K562 treated with DMSO at 1 percent for 48 hours (cell line): ENCODE measurements around the gene FCRL1. TPM values are rescaled to one million over a fixed set of nuclear protein-coding genes. Genes with fewer than 3 reads are reported as not detected.

ENCODE experiments used
- total RNA-seq: library from RNA; unstranded; fragments of 300-600 nt; gene quantifications from 2 replicates; pipeline ENCODE4 v1.2.3, GENCODE V29; 2022; ENCODE audit warnings: low replicate concordance; ENCODE audit errors: extremely low read depth

FCRL1 gene
- total RNA-seq: not detected in 2 replicates

GRCh38 chr1:157819896-157820295 is at the start of gene FCRL1:
FCRL1 (minus strand) TSS chr1:157820120; CDS start chr1:157820037, 83 bp downstream.

GRCh38 chr1:157841708-157842107 is 21.8 kb upstream of the FCRL1 start, which contains the start of gene CD5L:
CD5L (minus strand) TSS chr1:157841808; CDS start chr1:157841701, 107 bp downstream.

GRCh38 chr1:157776971-157777391 is 42.9 kb downstream of the FCRL1 start, which contains the start of gene FCRL2:
FCRL2 (minus strand) TSS chr1:157777132; CDS start chr1:157777073, 59 bp downstream.

Other genes starting within 250 kb of the FCRL1 start
- gene FCRL4, start 222.0 kb downstream of the FCRL1 start, total RNA-seq: not detected in 2 replicates
- gene FCRL3, start 119.4 kb downstream of the FCRL1 start, total RNA-seq: not detected in 2 replicates
- gene FCRL2, start 43.0 kb downstream of the FCRL1 start, total RNA-seq: not detected in 2 replicates
- not detected in 2 replicates for gene CD5L, start 21.7 kb upstream of the FCRL1 start, total RNA-seq
- not detected in 2 replicates for gene KIRREL1, start 173.5 kb upstream of the FCRL1 start, total RNA-seq